Neuronal stem cell (in vitro differentiated cells): ENCODE results near the gene NPEPPS.
"Not testable (repeated sequence)": the region's sequence is repeated elsewhere in the genome, so short reads cannot be mapped to it uniquely, and the experiment has no call there.

Source experiments
- DNase-seq: peaks from one replicate; pipeline ENCODE4 v3.0.0-alpha.2; 2013; ENCODE audit warnings: low spot score
- H2AFZ ChIP-seq: one replicate; pipeline ENCODE4 v1.6.1; 2013; ENCODE audit warnings: mild to moderate bottlenecking, low read length, inconsistent platforms
- H2AK5ac ChIP-seq: 2 replicates; pipeline ENCODE4 v1.6.1; 2013; ENCODE audit warnings: low read depth, mild to moderate bottlenecking, inconsistent platforms, low read length, moderate library complexity, mixed read lengths
- H2BK120ac ChIP-seq: 2 replicates; pipeline ENCODE4 v1.6.1; 2013; ENCODE audit warnings: low read depth, mild to moderate bottlenecking, inconsistent platforms, low read length, moderate library complexity, mixed read lengths
- H2BK12ac ChIP-seq: one replicate; pipeline ENCODE4 v1.6.1; 2013; ENCODE audit warnings: low read length, inconsistent platforms
- H2BK15ac ChIP-seq: 2 replicates; pipeline ENCODE4 v1.6.1; 2013; ENCODE audit warnings: mild to moderate bottlenecking, low read length, inconsistent platforms, mixed read lengths
- H2BK5ac ChIP-seq: one replicate; pipeline ENCODE4 v1.6.1; 2013; ENCODE audit warnings: inconsistent platforms, mild to moderate bottlenecking, low read length, moderate library complexity
- H3K14ac ChIP-seq: one replicate; pipeline ENCODE4 v1.6.1; 2013; ENCODE audit warnings: low read length, inconsistent platforms
- H3K18ac ChIP-seq: 2 replicates; pipeline ENCODE4 v1.6.1; 2013; ENCODE audit warnings: low read length, inconsistent platforms
- H3K23ac ChIP-seq: 2 replicates; pipeline ENCODE4 v1.6.1; 2013; ENCODE audit warnings: low read depth, mild to moderate bottlenecking, mixed read lengths, low read length, inconsistent platforms; ENCODE audit not compliant: poor library complexity
- H3K27ac ChIP-seq: replicated peaks from 3 replicates; pipeline ENCODE4 v1.5.1; 2013; ENCODE audit warnings: low read length, inconsistent platforms
- H3K27me3 ChIP-seq, 3 experiments: 2 replicates each; pipeline ENCODE4 v1.6.1; 2013; ENCODE audit warnings: low read length in 3 of 3, mild to moderate bottlenecking in 2 of 3, inconsistent platforms in 1 of 3, low read depth in 1 of 3, mixed read lengths in 1 of 3, moderate library complexity in 1 of 3; ENCODE audit not compliant: control insufficient read depth in 3 of 3, insufficient read depth in 3 of 3
- H3K36me3 ChIP-seq, 2 donors: replicated peaks in 1 of 2; 2 replicates each; pipeline ENCODE4 v1.6.1; 2013; ENCODE audit warnings: low read length in 2 of 2; ENCODE audit not compliant: control insufficient read depth in 2 of 2, insufficient read depth in 2 of 2
- H3K4ac ChIP-seq: 2 replicates; pipeline ENCODE4 v1.6.1; 2013; ENCODE audit warnings: inconsistent platforms, mild to moderate bottlenecking, low read length, moderate library complexity
- H3K4me1 ChIP-seq, 2 donors: 1 replicate in 1 of 2; 2 replicates in 1 of 2; pipeline ENCODE4 v1.6.1; 2013; ENCODE audit warnings: low read length in 2 of 2, low read depth in 1 of 2; ENCODE audit not compliant: control insufficient read depth in 2 of 2, insufficient read depth in 1 of 2
- H3K4me2 ChIP-seq: one replicate; pipeline ENCODE4 v1.6.1; 2013; ENCODE audit warnings: mild to moderate bottlenecking, low read length, inconsistent platforms; ENCODE audit not compliant: insufficient read depth, poor library complexity, severe bottlenecking
- H3K4me3 ChIP-seq, 2 donors: 2 replicates each; pipeline ENCODE4 v1.5.1; 2013; ENCODE audit warnings: low read length in 2 of 2, mild to moderate bottlenecking in 2 of 2, inconsistent platforms in 1 of 2, moderate library complexity in 1 of 2
- H3K79me1 ChIP-seq: one replicate; pipeline ENCODE4 v1.6.1; 2013; ENCODE audit warnings: low read depth, mild to moderate bottlenecking, inconsistent platforms, low read length, moderate library complexity
- H3K9ac ChIP-seq: one replicate; pipeline ENCODE4 v1.6.1; 2013; ENCODE audit warnings: mild to moderate bottlenecking, low read depth, low read length, inconsistent platforms; ENCODE audit not compliant: poor library complexity
- H3K9me3 ChIP-seq, 2 donors: replicated peaks in 1 of 2; 2 replicates each; pipeline versions ENCODE3 to v1.6.1; 2013; ENCODE audit warnings: low read length in 2 of 2, mild to moderate bottlenecking in 2 of 2, inconsistent platforms in 1 of 2, low read depth in 1 of 2, mixed read lengths in 1 of 2, moderate library complexity in 1 of 2; ENCODE audit not compliant: control insufficient read depth in 2 of 2, insufficient read depth in 1 of 2
- H4K8ac ChIP-seq: one replicate; pipeline ENCODE4 v1.6.1; 2013; ENCODE audit warnings: low read depth, mild to moderate bottlenecking, inconsistent platforms, low read length, moderate library complexity
- H4K91ac ChIP-seq: one replicate; pipeline ENCODE4 v1.6.1; 2013; ENCODE audit warnings: low read length, low read depth, mild to moderate bottlenecking, inconsistent platforms; ENCODE audit not compliant: poor library complexity
- WGBS, 2 donors: extraction: QIAGEN DNeasy Blood & Tissue Kit; methylation state at CpG; one replicate each; pipeline ENCODE4 v1.1.7; 2013; ENCODE audit warnings: missing lambda C conversion rate in 2 of 2, mixed read lengths in 1 of 2; ENCODE audit not compliant: insufficient read length in 2 of 2, insufficient replicate concordance in 1 of 2; ENCODE audit errors: extremely low coverage in 2 of 2; 5-methylcytosine and 5-hydroxymethylcytosine counted together

NPEPPS gene

GRCh38 chr17:47513301-47513700, 17.6 kb upstream of the NPEPPS start:
- H3K23ac ChIP-seq, DNase-seq, H2BK15ac ChIP-seq, H2BK12ac ChIP-seq, H3K36me3 ChIP-seq, H3K27me3 ChIP-seq, H3K14ac ChIP-seq, H2BK120ac ChIP-seq, H3K18ac ChIP-seq, H2AFZ ChIP-seq, H3K4me1 ChIP-seq, H2BK5ac ChIP-seq, H3K4ac ChIP-seq, H3K27ac ChIP-seq, H4K91ac ChIP-seq, H3K4me2 ChIP-seq, H4K8ac ChIP-seq, H2AK5ac ChIP-seq, H3K4me3 ChIP-seq, H3K79me1 ChIP-seq, H3K9ac ChIP-seq, H3K9me3 ChIP-seq: not testable (repeated sequence)
- WGBS, 2 donors, result no CpG with 5 or more reads among the region's 6 CpGs

- not testable (repeated sequence) for H3K4me2 ChIP-seq, H4K91ac ChIP-seq, H2AK5ac ChIP-seq, H3K23ac ChIP-seq, H3K79me1 ChIP-seq, H3K27me3 ChIP-seq, H2AFZ ChIP-seq, DNase-seq, H4K8ac ChIP-seq, H3K9me3 ChIP-seq, H2BK15ac ChIP-seq, H3K27ac ChIP-seq, H3K18ac ChIP-seq, H2BK120ac ChIP-seq, H3K4me1 ChIP-seq, H3K14ac ChIP-seq, H3K9ac ChIP-seq, H3K36me3 ChIP-seq, H2BK12ac ChIP-seq, H3K4me3 ChIP-seq, H2BK5ac ChIP-seq, H3K4ac ChIP-seq
These were observed 12.0 kb upstream of the NPEPPS start for GRCh38 chr17:47518880-47519279.

GRCh38 chr17:47519365-47519764, 11.5 kb upstream of the NPEPPS start:
- not testable (repeated sequence) for H3K4ac ChIP-seq, H3K9me3 ChIP-seq, DNase-seq, H3K79me1 ChIP-seq, H2BK120ac ChIP-seq, H3K27me3 ChIP-seq, H2BK12ac ChIP-seq, H4K91ac ChIP-seq, H2BK15ac ChIP-seq, H3K23ac ChIP-seq, H2AK5ac ChIP-seq, H3K36me3 ChIP-seq, H3K4me1 ChIP-seq, H3K4me2 ChIP-seq, H3K4me3 ChIP-seq, H3K14ac ChIP-seq, H2AFZ ChIP-seq, H2BK5ac ChIP-seq, H3K27ac ChIP-seq, H3K9ac ChIP-seq, H3K18ac ChIP-seq, H4K8ac ChIP-seq

GRCh38 chr17:47520279-47520678, 10.6 kb upstream of the NPEPPS start:
- not testable (repeated sequence) for H3K23ac ChIP-seq, H3K4ac ChIP-seq, DNase-seq, H3K9ac ChIP-seq, H2BK12ac ChIP-seq, H3K27ac ChIP-seq, H3K4me3 ChIP-seq, H3K14ac ChIP-seq, H3K4me2 ChIP-seq, H4K8ac ChIP-seq, H4K91ac ChIP-seq, H2BK5ac ChIP-seq, H2BK120ac ChIP-seq, H2BK15ac ChIP-seq, H3K18ac ChIP-seq, H2AK5ac ChIP-seq, H3K79me1 ChIP-seq, H3K36me3 ChIP-seq, H3K9me3 ChIP-seq, H3K27me3 ChIP-seq, H2AFZ ChIP-seq, H3K4me1 ChIP-seq
- WGBS, 2 donors, result no CpG with 5 or more reads among the region's 4 CpGs
